ENCODE measurements around the gene PRSS57.
"Not testable (repeated sequence)": the region's sequence is repeated elsewhere in the genome, so short reads cannot be mapped to it uniquely, and the experiment has no call there.

The PRSS57 gene

DNA sequence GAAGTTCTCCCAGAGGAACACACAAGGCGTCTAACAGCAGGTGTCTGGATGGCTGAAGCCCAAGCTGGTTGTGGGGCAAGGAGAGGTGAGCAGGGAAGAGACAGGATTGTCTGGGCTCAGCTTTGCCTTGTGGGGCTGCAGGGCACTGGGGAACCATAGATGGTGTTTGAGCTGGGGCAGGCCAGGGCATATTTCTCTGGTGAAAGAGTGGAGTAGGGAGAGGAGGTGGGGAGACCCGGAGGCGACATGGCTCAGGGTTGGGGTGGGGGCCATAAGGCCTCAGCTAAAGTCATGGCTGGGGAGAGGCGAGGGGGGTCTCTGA lies 8.0 kb upstream of the PRSS57 start:
- peak; percentile 93 for TF ChIP-seq ZNF16 (tag by site-specific recombination; IDR thresholded peaks at IDR 0.05; ENCODE audit: low read depth)
- 0 out of 2 replicates have a peak, but pooled peaks have one; percentile 15 for TF ChIP-seq ZBTB8A (tag by site-specific recombination; IDR thresholded peaks at IDR 0.05)
- TF ChIP-seq, protein P1, sequence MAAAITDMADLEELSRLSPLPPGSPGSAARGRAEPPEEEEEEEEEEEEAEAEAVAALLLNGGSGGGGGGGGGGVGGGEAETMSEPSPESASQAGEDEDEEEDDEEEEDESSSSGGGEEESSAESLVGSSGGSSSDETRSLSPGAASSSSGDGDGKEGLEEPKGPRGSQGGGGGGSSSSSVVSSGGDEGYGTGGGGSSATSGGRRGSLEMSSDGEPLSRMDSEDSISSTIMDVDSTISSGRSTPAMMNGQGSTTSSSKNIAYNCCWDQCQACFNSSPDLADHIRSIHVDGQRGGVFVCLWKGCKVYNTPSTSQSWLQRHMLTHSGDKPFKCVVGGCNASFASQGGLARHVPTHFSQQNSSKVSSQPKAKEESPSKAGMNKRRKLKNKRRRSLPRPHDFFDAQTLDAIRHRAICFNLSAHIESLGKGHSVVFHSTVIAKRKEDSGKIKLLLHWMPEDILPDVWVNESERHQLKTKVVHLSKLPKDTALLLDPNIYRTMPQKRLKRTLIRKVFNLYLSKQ (tag by site-specific recombination; IDR thresholded peaks at IDR 0.05; ENCODE audit: borderline replicate concordance), result no peak
- TF ChIP-seq, protein P2, sequence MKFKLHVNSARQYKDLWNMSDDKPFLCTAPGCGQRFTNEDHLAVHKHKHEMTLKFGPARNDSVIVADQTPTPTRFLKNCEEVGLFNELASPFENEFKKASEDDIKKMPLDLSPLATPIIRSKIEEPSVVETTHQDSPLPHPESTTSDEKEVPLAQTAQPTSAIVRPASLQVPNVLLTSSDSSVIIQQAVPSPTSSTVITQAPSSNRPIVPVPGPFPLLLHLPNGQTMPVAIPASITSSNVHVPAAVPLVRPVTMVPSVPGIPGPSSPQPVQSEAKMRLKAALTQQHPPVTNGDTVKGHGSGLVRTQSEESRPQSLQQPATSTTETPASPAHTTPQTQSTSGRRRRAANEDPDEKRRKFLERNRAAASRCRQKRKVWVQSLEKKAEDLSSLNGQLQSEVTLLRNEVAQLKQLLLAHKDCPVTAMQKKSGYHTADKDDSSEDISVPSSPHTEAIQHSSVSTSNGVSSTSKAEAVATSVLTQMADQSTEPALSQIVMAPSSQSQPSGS (tag by site-specific recombination; IDR thresholded peaks at IDR 0.05; ENCODE audit: low read depth), result no peak
- TF ChIP-seq ZNF670 (tag by site-specific recombination; IDR thresholded peaks at IDR 0.05; ENCODE audit: low read depth), result no peak
- Histone ChIP-seq H3K9me3 (ENCODE audit: control insufficient read depth, insufficient read depth, low read depth, low read length) (no peaks in the 10 kb centered on the region), H3K27ac (ENCODE audit: extremely low read depth, low read depth, low read length) (no peak overlapping the region), H3K36me3 (ENCODE audit: control insufficient read depth in 2 of 2, insufficient read depth in 1 of 2, low read length in 2 of 2) (no peaks in the 10 kb centered on the region), H3K4me1 (ENCODE audit: control insufficient read depth, insufficient read depth, low read length) (no peaks in the 10 kb centered on the region), H3K4me3 (ENCODE audit: low read depth, low read length) (no peak overlapping the region)
- POLR2A ChIA-PET, result interaction anchor here (0.8 to 1.5 kb wide), 2 partner anchors 21 to 192 kb away, joined by 3 to 4 read pairs; no protein-coding TSS in a partner anchor
- CTCF ChIA-PET, result interaction anchor here (0.7 to 0.8 kb wide), 2 partner anchors 31 to 53 kb away, joined by 3 read pairs; no protein-coding TSS in a partner anchor

DNA sequence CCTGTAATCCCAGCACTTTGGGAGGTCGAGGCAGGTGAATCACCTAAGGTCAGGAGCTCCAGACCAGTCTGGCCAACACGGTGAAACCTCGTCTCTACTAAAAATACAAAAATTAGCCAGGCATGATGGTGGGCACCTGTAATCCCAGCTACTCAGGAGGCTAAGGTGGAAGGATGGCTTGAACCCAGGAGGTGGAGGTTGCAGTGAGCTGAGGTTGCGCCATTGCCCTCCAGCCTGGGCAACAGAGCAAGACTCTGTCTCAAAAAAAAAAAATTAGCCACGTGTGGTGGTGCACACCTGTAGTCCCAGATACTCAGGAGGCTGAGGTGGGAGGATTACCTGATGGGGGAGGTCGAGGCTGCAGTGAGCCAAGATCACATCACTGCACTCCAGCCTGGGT lies 7.6 kb upstream of the PRSS57 start:
- not testable (repeated sequence) for H3K36me3 ChIP-seq (ENCODE audit: control insufficient read depth in 2 of 2, insufficient read depth in 1 of 2, low read length in 2 of 2); H3K9me3 ChIP-seq (ENCODE audit: control insufficient read depth, insufficient read depth, low read depth, low read length); H3K4me1 ChIP-seq (ENCODE audit: control insufficient read depth, insufficient read depth, low read length); H3K4me3 ChIP-seq (ENCODE audit: low read depth, low read length); H3K27ac ChIP-seq (ENCODE audit: extremely low read depth, low read depth, low read length)
- POLR2A ChIA-PET, result interaction anchor here (0.8 kb wide), 1 partner anchor 192 kb away, joined by 3 read pairs; no protein-coding TSS in a partner anchor
- 0 out of 2 replicates have a peak, but pooled peaks have one; percentile 27 for TF ChIP-seq ZNF335 (tag by site-specific recombination; conservative IDR thresholded peaks at IDR 0.05)
- TF ChIP-seq ZNF121 (tag by site-specific recombination; IDR thresholded peaks at IDR 0.05), result 0 out of 2 replicates have a peak, but pooled peaks have one; percentile 9
- CTCF ChIA-PET, result interaction anchor here (0.5 to 0.7 kb wide), 2 partner anchors 53 to 192 kb away, joined by 3 read pairs; no protein-coding TSS in a partner anchor

DNA sequence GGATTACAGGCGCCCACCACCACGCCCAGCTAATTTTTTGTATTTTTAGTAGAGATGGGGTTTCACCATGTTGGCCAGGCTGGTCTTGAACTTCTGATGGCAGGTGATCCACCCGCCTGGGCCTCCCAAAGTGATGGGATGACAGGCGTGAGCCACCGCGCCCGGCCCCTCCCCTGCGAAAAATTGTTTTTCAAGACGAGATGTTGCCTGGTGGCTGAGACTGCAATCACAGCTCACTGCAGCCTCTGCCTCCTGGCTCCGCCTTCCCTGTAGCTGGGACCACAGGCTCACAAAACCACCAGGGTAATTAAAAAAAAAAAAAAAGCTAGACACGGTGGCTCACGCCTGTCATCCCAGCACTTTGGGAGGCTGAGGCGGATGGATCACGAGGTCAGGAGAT lies 4.6 kb upstream of the PRSS57 start:
- not testable (repeated sequence) for H3K27ac ChIP-seq (ENCODE audit: extremely low read depth, low read depth, low read length); H3K4me3 ChIP-seq (ENCODE audit: low read depth, low read length); H3K9me3 ChIP-seq (ENCODE audit: control insufficient read depth, insufficient read depth, low read depth, low read length); H3K36me3 ChIP-seq (ENCODE audit: control insufficient read depth in 2 of 2, insufficient read depth in 1 of 2, low read length in 2 of 2); H3K4me1 ChIP-seq (ENCODE audit: control insufficient read depth, insufficient read depth, low read length)
- ChIA-PET CTCF (interaction anchor here (0.6 to 1.0 kb wide), 2 partner anchors 8 to 9 kb away, joined by 3 to 7 read pairs; no protein-coding TSS in a partner anchor), POLR2A (interaction anchor here (0.6 to 1.6 kb wide), 2 partner anchors 12 to 19 kb away, joined by 3 to 5 read pairs; no protein-coding TSS in a partner anchor)
- peak; percentile 36; the same call in 1 of the 2 replicates for TF ChIP-seq KLF1 (tag by site-specific recombination; IDR thresholded peaks at IDR 0.05)

DNA sequence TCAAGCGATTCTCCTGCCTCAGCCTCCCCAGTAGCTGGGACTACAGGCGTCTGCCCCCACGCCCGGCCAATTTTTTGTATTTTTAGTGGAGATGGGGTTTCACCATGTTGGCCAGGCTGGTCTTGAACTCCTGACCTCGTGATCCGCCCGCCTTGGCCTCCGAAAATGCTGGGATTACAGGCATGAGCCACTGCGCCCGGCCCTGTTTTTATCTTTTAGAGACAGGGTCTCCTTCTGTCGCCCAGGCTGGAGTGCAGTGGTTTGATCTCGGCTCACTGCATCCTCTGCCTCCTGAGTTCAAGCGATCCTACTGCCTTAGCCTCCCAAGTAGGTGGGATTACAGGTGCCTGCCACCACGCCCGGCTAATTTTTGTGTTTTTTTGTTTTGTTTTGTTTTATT lies 3.3 kb upstream of the PRSS57 start:
- H3K9me3 ChIP-seq (ENCODE audit: control insufficient read depth, insufficient read depth, low read depth, low read length); H3K36me3 ChIP-seq (ENCODE audit: control insufficient read depth in 2 of 2, insufficient read depth in 1 of 2, low read length in 2 of 2); H3K4me3 ChIP-seq (ENCODE audit: low read depth, low read length); H3K27ac ChIP-seq (ENCODE audit: extremely low read depth, low read depth, low read length); H3K4me1 ChIP-seq (ENCODE audit: control insufficient read depth, insufficient read depth, low read length): not testable (repeated sequence)
- ChIA-PET CTCF (interaction anchor here (0.7 to 1.1 kb wide), 3 partner anchors 9 to 114 kb away, joined by 3 read pairs; no protein-coding TSS in a partner anchor), POLR2A (interaction anchor here (0.8 to 1.6 kb wide), 2 partner anchors 9 to 18 kb away, joined by 5 to 10 read pairs; no protein-coding TSS in a partner anchor)

DNA sequence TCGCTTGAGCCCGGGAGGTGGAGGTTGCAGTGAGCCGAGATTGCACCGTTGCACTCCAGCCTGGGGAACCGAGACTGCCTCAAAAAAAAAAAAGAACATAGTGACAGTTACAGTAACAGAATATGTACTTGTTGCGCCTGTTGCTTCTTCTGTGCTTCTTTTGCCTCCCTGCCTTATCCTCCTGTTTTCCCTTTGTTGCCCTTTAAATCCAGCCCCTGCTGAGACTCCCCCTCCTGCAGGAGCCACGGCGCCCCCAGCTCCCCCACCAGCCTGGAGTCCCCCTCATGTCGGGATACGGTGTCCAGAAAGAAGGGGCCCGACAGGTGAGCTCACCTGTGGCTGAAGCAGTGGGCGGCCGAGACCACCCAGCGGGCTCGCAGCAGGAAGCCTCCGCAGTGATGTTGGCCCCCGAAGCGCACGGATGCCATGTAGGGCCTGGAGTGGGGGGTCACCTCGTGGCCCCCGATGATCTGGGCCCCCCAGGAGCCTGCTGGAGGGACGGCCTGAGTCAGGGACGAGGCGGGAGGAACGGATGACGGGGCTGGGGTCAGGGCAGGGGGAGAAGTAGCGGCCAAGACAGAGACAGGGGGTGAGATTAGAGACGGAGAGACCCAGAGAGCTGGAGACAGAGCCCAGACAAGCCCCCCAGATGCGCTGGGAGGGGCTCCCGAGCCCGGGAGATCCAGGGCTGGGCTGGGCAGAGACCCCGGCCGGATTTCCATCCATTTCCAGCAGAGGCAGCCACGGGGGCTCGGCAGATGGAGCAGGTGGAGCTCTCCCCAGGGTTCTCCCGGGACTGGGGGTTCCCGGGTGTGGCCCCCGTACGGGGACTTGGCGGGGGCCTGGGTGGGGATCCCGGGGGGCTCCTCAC lies 536 bp downstream of the PRSS57 start:
- TF ChIP-seq ZNF660 (tag by site-specific recombination; IDR thresholded peaks at IDR 0.05) (no peak), SCRT1 (tag by site-specific recombination; IDR thresholded peaks at IDR 0.05; ENCODE audit: borderline replicate concordance) (peak; percentile 98), SCRT2 (tag by site-specific recombination; IDR thresholded peaks at IDR 0.05) (peak; percentile 92), ZNF350 (tag by site-specific recombination; IDR thresholded peaks at IDR 0.05) (no peak), KLF9 (tag by site-specific recombination; IDR thresholded peaks at IDR 0.05; ENCODE audit: low read depth) (no peak), ZFHX2 (tag by site-specific recombination; conservative IDR thresholded peaks at IDR 0.05) (no peak)
- TF ChIP-seq, protein P3, sequence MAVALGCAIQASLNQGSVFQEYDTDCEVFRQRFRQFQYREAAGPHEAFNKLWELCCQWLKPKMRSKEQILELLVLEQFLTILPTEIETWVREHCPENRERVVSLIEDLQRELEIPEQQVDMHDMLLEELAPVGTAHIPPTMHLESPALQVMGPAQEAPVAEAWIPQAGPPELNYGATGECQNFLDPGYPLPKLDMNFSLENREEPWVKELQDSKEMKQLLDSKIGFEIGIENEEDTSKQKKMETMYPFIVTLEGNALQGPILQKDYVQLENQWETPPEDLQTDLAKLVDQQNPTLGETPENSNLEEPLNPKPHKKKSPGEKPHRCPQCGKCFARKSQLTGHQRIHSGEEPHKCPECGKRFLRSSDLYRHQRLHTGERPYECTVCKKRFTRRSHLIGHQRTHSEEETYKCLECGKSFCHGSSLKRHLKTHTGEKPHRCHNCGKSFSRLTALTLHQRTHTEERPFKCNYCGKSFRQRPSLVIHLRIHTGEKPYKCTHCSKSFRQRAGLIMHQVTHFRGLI (tag by site-specific recombination; IDR thresholded peaks at IDR 0.05), result no peak
- H3K9me3 ChIP-seq (ENCODE audit: control insufficient read depth, insufficient read depth, low read depth, low read length), result no peaks in the 10 kb centered on the region
- H3K4me1 ChIP-seq (ENCODE audit: control insufficient read depth, insufficient read depth, low read length), result no peaks in the 10 kb centered on the region
- no peaks in the 10 kb centered on the region for H3K36me3 ChIP-seq (ENCODE audit: control insufficient read depth in 2 of 2, insufficient read depth in 1 of 2, low read length in 2 of 2)
- no peak overlapping the region for H3K4me3 ChIP-seq (ENCODE audit: low read depth, low read length)
- no peak overlapping the region for H3K27ac ChIP-seq (ENCODE audit: extremely low read depth, low read depth, low read length)
- ChIA-PET CTCF (no interaction called here), POLR2A (no interaction called here)
